ENCODE measurements around the gene TLE7.

DNA sequence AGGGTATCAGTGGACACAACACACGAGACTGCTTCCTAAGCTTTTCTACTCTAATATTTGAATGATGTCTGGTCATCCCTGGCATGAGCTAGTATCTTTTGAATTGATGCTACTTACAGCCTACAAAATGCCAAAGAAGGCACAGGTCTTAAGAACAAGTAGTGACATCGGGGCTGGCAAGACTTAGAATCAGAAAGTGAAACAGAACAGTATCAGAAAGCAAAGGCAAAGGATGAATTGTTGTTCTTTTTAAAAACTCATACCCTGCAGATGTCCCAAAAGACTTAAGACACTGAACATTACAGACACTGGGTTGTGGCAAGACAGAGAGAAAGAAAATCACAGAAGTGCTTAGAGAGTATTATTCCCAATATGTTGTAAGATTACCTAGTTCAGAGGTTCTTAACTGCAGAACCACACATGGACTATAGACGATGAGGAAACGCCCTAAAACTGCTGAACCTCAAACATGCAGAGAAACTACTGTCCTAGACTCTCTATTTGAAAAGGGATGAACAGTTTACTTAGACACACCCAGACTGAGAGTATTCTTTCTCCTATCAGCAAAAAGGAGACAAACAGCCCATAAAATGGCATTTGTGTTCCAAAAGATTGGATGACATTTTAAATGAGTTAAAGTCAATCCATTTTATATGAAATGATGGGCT is 34.7 kb upstream of the TLE7 start:
- TF ChIP-seq CTCF (IDR thresholded peaks at IDR 0.05; ENCODE audit: insufficient read depth, low read length, poor library complexity, severe bottlenecking) = no peak
- TF ChIP-seq EZH2phosphoT487 (conservative IDR thresholded peaks at IDR 0.05; ENCODE audit: low read length) = no peak

Data from SU-DHL-6 (cell line).